ENCODE measurements around the gene NRG2.

Gene NRG2

GRCh38 chr5:140041099-140041491, 2.0 kb downstream of the NRG2 start:
- Histone ChIP-seq H3K36me3 (ENCODE audit: control insufficient read depth in 2 of 2, insufficient read depth in 2 of 2, low read length in 2 of 2) (no peaks in the 10 kb centered on the region), H3K27ac (ENCODE audit: low read length) (peak overlapping the region; percentile 58), H3K4me3 (ENCODE audit: low read length in 2 of 2) (peak overlapping the region; percentile 64 to 81), H3K27me3 (ENCODE audit: control insufficient read depth in 1 of 2, insufficient read depth in 2 of 2, low read length in 2 of 2) (no peaks in the 10 kb centered on the region), H3K9me3 (ENCODE audit: control insufficient read depth in 2 of 2, low read length in 2 of 2) (no peaks in the 10 kb centered on the region), H3K9ac (ENCODE audit: low read length in 2 of 2) (no peak overlapping the region), H3K4me1 (ENCODE audit: control insufficient read depth, insufficient read depth, low read length) (peaks cover 17% of the 10 kb centered on the region)

GRCh38 chr5:140040358-140040757, 2.7 kb downstream of the NRG2 start:
- Histone ChIP-seq H3K27ac (ENCODE audit: low read length) (no peak overlapping the region), H3K27me3 (ENCODE audit: control insufficient read depth in 1 of 2, insufficient read depth in 2 of 2, low read length in 2 of 2) (no peaks in the 10 kb centered on the region), H3K4me3 (ENCODE audit: low read length in 2 of 2) (no peak overlapping the region), H3K9me3 (ENCODE audit: control insufficient read depth in 2 of 2, low read length in 2 of 2) (no peaks in the 10 kb centered on the region), H3K36me3 (ENCODE audit: control insufficient read depth in 2 of 2, insufficient read depth in 2 of 2, low read length in 2 of 2) (no peaks in the 10 kb centered on the region), H3K4me1 (ENCODE audit: control insufficient read depth, insufficient read depth, low read length) (peaks cover 21% of the 10 kb centered on the region), H3K9ac (ENCODE audit: low read length in 2 of 2) (peak overlapping the region in 1 of 2 donors; percentile 17)

GRCh38 chr5:140039561-140039960, 3.5 kb downstream of the NRG2 start:
- H3K4me1 ChIP-seq (ENCODE audit: control insufficient read depth, insufficient read depth, low read length): peaks cover 21% of the 10 kb centered on the region
- H3K27ac ChIP-seq (ENCODE audit: low read length): no peak overlapping the region
- no peaks in the 10 kb centered on the region for H3K36me3 ChIP-seq (ENCODE audit: control insufficient read depth in 2 of 2, insufficient read depth in 2 of 2, low read length in 2 of 2)
- peak overlapping the region in 1 of 2 donors; percentile 77 for H3K4me3 ChIP-seq (ENCODE audit: low read length in 2 of 2)
- no peaks in the 10 kb centered on the region for H3K9me3 ChIP-seq (ENCODE audit: control insufficient read depth in 2 of 2, low read length in 2 of 2)
- H3K27me3 ChIP-seq (ENCODE audit: control insufficient read depth in 1 of 2, insufficient read depth in 2 of 2, low read length in 2 of 2): no peaks in the 10 kb centered on the region
- H3K9ac ChIP-seq (ENCODE audit: low read length in 2 of 2): peak overlapping the region in 1 of 2 donors; percentile 17

- Histone ChIP-seq H3K27me3 (ENCODE audit: control insufficient read depth in 1 of 2, insufficient read depth in 2 of 2, low read length in 2 of 2) (no peaks in the 10 kb centered on the region), H3K27ac (ENCODE audit: low read length) (no peak overlapping the region), H3K9me3 (ENCODE audit: control insufficient read depth in 2 of 2, low read length in 2 of 2) (no peaks in the 10 kb centered on the region), H3K4me3 (ENCODE audit: low read length in 2 of 2) (peak overlapping the region; percentile 69 to 77), H3K9ac (ENCODE audit: low read length in 2 of 2) (peak overlapping the region; percentile 41 to 65), H3K4me1 (ENCODE audit: control insufficient read depth, insufficient read depth, low read length) (peaks cover 17% of the 10 kb centered on the region), H3K36me3 (ENCODE audit: control insufficient read depth in 2 of 2, insufficient read depth in 2 of 2, low read length in 2 of 2) (no peaks in the 10 kb centered on the region)
Observed at GRCh38 chr5:140038373-140038957, 4.6 kb downstream of the NRG2 start.

GRCh38 chr5:140037012-140037411, 6.1 kb downstream of the NRG2 start:
- Histone ChIP-seq H3K4me3 (ENCODE audit: low read length in 2 of 2) (no peak overlapping the region), H3K4me1 (ENCODE audit: control insufficient read depth, insufficient read depth, low read length) (peaks cover 11% of the 10 kb centered on the region), H3K27ac (ENCODE audit: low read length) (no peak overlapping the region), H3K9me3 (ENCODE audit: control insufficient read depth in 2 of 2, low read length in 2 of 2) (no peaks in the 10 kb centered on the region), H3K27me3 (ENCODE audit: control insufficient read depth in 1 of 2, insufficient read depth in 2 of 2, low read length in 2 of 2) (no peaks in the 10 kb centered on the region), H3K36me3 (ENCODE audit: control insufficient read depth in 2 of 2, insufficient read depth in 2 of 2, low read length in 2 of 2) (no peaks in the 10 kb centered on the region), H3K9ac (ENCODE audit: low read length in 2 of 2) (no peak overlapping the region)

GRCh38 chr5:140035881-140036280, 7.2 kb downstream of the NRG2 start:
- Histone ChIP-seq H3K36me3 (ENCODE audit: control insufficient read depth in 2 of 2, insufficient read depth in 2 of 2, low read length in 2 of 2) (no peaks in the 10 kb centered on the region), H3K4me3 (ENCODE audit: low read length in 2 of 2) (no peak overlapping the region), H3K9ac (ENCODE audit: low read length in 2 of 2) (no peak overlapping the region), H3K27ac (ENCODE audit: low read length) (no peak overlapping the region), H3K9me3 (ENCODE audit: control insufficient read depth in 2 of 2, low read length in 2 of 2) (no peaks in the 10 kb centered on the region), H3K4me1 (ENCODE audit: control insufficient read depth, insufficient read depth, low read length) (peaks cover 6% of the 10 kb centered on the region), H3K27me3 (ENCODE audit: control insufficient read depth in 1 of 2, insufficient read depth in 2 of 2, low read length in 2 of 2) (no peaks in the 10 kb centered on the region)

- H3K27ac ChIP-seq (ENCODE audit: low read length): no peak overlapping the region
- H3K9me3 ChIP-seq (ENCODE audit: control insufficient read depth in 2 of 2, low read length in 2 of 2): no peaks in the 10 kb centered on the region
- H3K27me3 ChIP-seq (ENCODE audit: control insufficient read depth in 1 of 2, insufficient read depth in 2 of 2, low read length in 2 of 2): no peaks in the 10 kb centered on the region
- no peaks in the 10 kb centered on the region for H3K36me3 ChIP-seq (ENCODE audit: control insufficient read depth in 2 of 2, insufficient read depth in 2 of 2, low read length in 2 of 2)
- H3K4me3 ChIP-seq (ENCODE audit: low read length in 2 of 2): no peak overlapping the region
- H3K4me1 ChIP-seq (ENCODE audit: control insufficient read depth, insufficient read depth, low read length): peaks cover 5% of the 10 kb centered on the region
- no peak overlapping the region for H3K9ac ChIP-seq (ENCODE audit: low read length in 2 of 2)
Observed at GRCh38 chr5:140033037-140033760, 9.9 kb downstream of the NRG2 start.

GRCh38 chr5:140032296-140032695, 10.8 kb downstream of the NRG2 start:
- peaks cover 5% of the 10 kb centered on the region for H3K4me1 ChIP-seq (ENCODE audit: control insufficient read depth, insufficient read depth, low read length)
- no peak overlapping the region for H3K9ac ChIP-seq (ENCODE audit: low read length in 2 of 2)
- H3K4me3 ChIP-seq (ENCODE audit: low read length in 2 of 2): no peak overlapping the region
- H3K27ac ChIP-seq (ENCODE audit: low read length): no peak overlapping the region
- no peaks in the 10 kb centered on the region for H3K36me3 ChIP-seq (ENCODE audit: control insufficient read depth in 2 of 2, insufficient read depth in 2 of 2, low read length in 2 of 2)
- H3K9me3 ChIP-seq (ENCODE audit: control insufficient read depth in 2 of 2, low read length in 2 of 2): no peaks in the 10 kb centered on the region
- no peaks in the 10 kb centered on the region for H3K27me3 ChIP-seq (ENCODE audit: control insufficient read depth in 1 of 2, insufficient read depth in 2 of 2, low read length in 2 of 2)

DNA sequence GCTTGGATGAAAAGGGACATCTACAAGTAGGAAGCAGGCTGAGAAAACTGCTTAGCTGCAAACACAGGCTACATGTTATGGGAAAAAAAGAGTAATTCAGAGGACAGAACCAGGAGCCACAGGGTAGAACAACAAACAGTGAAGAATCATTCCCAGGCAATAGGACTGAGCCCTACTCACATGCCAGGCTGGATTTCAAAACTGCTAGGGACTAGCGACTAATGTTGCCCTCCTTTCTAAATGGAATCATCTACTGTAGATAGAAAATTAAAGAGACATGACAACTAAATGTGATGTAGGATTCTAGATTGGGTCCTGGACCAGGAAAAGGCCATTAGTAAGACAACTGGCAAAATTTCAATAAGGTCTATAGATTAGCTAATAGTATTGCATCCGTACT, 15.3 kb downstream of the NRG2 start:
- Histone ChIP-seq H3K27me3 (ENCODE audit: control insufficient read depth in 1 of 2, insufficient read depth in 2 of 2, low read length in 2 of 2) (no peaks in the 10 kb centered on the region), H3K9ac (ENCODE audit: low read length in 2 of 2) (no peak overlapping the region), H3K9me3 (ENCODE audit: control insufficient read depth in 2 of 2, low read length in 2 of 2) (no peaks in the 10 kb centered on the region), H3K36me3 (ENCODE audit: control insufficient read depth in 2 of 2, insufficient read depth in 2 of 2, low read length in 2 of 2) (no peaks in the 10 kb centered on the region), H3K4me1 (ENCODE audit: control insufficient read depth, insufficient read depth, low read length) (no peaks in the 10 kb centered on the region), H3K4me3 (ENCODE audit: low read length in 2 of 2) (no peak overlapping the region), H3K27ac (ENCODE audit: low read length) (no peak overlapping the region)

- Histone ChIP-seq H3K4me3 (ENCODE audit: low read length in 2 of 2) (no peak overlapping the region), H3K27ac (ENCODE audit: low read length) (no peak overlapping the region), H3K27me3 (ENCODE audit: control insufficient read depth in 1 of 2, insufficient read depth in 2 of 2, low read length in 2 of 2) (no peaks in the 10 kb centered on the region), H3K36me3 (ENCODE audit: control insufficient read depth in 2 of 2, insufficient read depth in 2 of 2, low read length in 2 of 2) (no peaks in the 10 kb centered on the region), H3K9me3 (ENCODE audit: control insufficient read depth in 2 of 2, low read length in 2 of 2) (no peaks in the 10 kb centered on the region), H3K4me1 (ENCODE audit: control insufficient read depth, insufficient read depth, low read length) (peaks cover 11% of the 10 kb centered on the region), H3K9ac (ENCODE audit: low read length in 2 of 2) (no peak overlapping the region)
Observed at GRCh38 chr5:140025736-140026135, 17.4 kb downstream of the NRG2 start.

DNA sequence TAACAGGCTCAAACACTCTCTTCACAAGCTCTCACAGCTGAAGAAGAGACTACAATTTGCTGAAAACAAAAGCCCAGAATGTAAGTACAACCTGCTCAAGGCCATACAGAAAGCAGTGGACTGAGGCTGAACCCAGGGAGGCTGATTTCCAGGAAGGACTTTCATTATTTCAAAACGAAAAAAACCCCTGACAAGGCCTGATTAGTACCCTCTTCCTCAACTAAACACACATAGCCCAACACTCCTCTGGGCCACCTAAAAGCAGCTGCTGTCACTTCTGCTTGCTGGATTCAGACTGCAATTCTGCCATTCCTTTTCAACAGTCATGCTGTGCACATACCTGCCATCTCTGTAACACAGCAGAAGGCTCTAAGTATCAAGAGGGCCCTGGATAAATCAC, 18.2 kb downstream of the NRG2 start:
- peaks cover 17% of the 10 kb centered on the region for H3K4me1 ChIP-seq (ENCODE audit: control insufficient read depth, insufficient read depth, low read length)
- H3K27ac ChIP-seq (ENCODE audit: low read length): no peak overlapping the region
- H3K4me3 ChIP-seq (ENCODE audit: low read length in 2 of 2): no peak overlapping the region
- no peaks in the 10 kb centered on the region for H3K9me3 ChIP-seq (ENCODE audit: control insufficient read depth in 2 of 2, low read length in 2 of 2)
- no peak overlapping the region for H3K9ac ChIP-seq (ENCODE audit: low read length in 2 of 2)
- no peaks in the 10 kb centered on the region for H3K36me3 ChIP-seq (ENCODE audit: control insufficient read depth in 2 of 2, insufficient read depth in 2 of 2, low read length in 2 of 2)
- H3K27me3 ChIP-seq (ENCODE audit: control insufficient read depth in 1 of 2, insufficient read depth in 2 of 2, low read length in 2 of 2): no peaks in the 10 kb centered on the region
